ENCODE results near the gene PDE8B.

The PDE8B gene

GRCh38 chr5:77282337-77283027 lies 72.0 kb downstream of the PDE8B start:
- DNase-seq (ENCODE audit: low read depth in 2 of 2, low spot score in 1 of 2): no peak

GRCh38 chr5:77285251-77285841 lies 74.9 kb downstream of the PDE8B start:
- no peak for DNase-seq (ENCODE audit: low read depth in 2 of 2, low spot score in 1 of 2)

- DNase-seq (ENCODE audit: low read depth in 2 of 2, low spot score in 1 of 2): no peak
These were observed 81.7 kb downstream of the PDE8B start for GRCh38 chr5:77292026-77292757.

GRCh38 chr5:77294185-77294584 lies 83.7 kb downstream of the PDE8B start:
- DNase-seq (ENCODE audit: low read depth in 2 of 2, low spot score in 1 of 2): no peak

GRCh38 chr5:77295863-77296378 lies 85.4 kb downstream of the PDE8B start:
- DNase-seq (ENCODE audit: low read depth in 2 of 2, low spot score in 1 of 2): no peak

GRCh38 chr5:77298146-77298545 lies 87.7 kb downstream of the PDE8B start:
- no peak for DNase-seq (ENCODE audit: low read depth in 2 of 2, low spot score in 1 of 2)

- no peak for DNase-seq (ENCODE audit: low read depth in 2 of 2, low spot score in 1 of 2)
These were observed 90.0 kb downstream of the PDE8B start for GRCh38 chr5:77300451-77300850.

GRCh38 chr5:77301447-77301883 lies 91.0 kb downstream of the PDE8B start:
- no peak for DNase-seq (ENCODE audit: low read depth in 2 of 2, low spot score in 1 of 2)

GRCh38 chr5:77302247-77302646 lies 91.8 kb downstream of the PDE8B start:
- no peak for DNase-seq (ENCODE audit: low read depth in 2 of 2, low spot score in 1 of 2)

GRCh38 chr5:77302653-77303052 lies 92.2 kb downstream of the PDE8B start:
- no peak for DNase-seq (ENCODE audit: low read depth in 2 of 2, low spot score in 1 of 2)

- no peak for DNase-seq (ENCODE audit: low read depth in 2 of 2, low spot score in 1 of 2)
These were observed 93.9 kb downstream of the PDE8B start for GRCh38 chr5:77304388-77304787.

GRCh38 chr5:77305222-77305846 lies 94.9 kb downstream of the PDE8B start:
- no peak for DNase-seq (ENCODE audit: low read depth in 2 of 2, low spot score in 1 of 2)

- DNase-seq (ENCODE audit: low read depth in 2 of 2, low spot score in 1 of 2): no peak
These were observed 95.5 kb downstream of the PDE8B start for GRCh38 chr5:77305956-77306355.

GRCh38 chr5:77306531-77306930 lies 96.1 kb downstream of the PDE8B start:
- no peak for DNase-seq (ENCODE audit: low read depth in 2 of 2, low spot score in 1 of 2)

- DNase-seq (ENCODE audit: low read depth in 2 of 2, low spot score in 1 of 2): no peak
These were observed 97.9 kb downstream of the PDE8B start for GRCh38 chr5:77308154-77308960.

GRCh38 chr5:77309140-77309539 lies 98.7 kb downstream of the PDE8B start:
- DNase-seq (ENCODE audit: low read depth in 2 of 2, low spot score in 1 of 2): no peak

GRCh38 chr5:77310494-77311213 lies 100.2 kb downstream of the PDE8B start:
- no peak for DNase-seq (ENCODE audit: low read depth in 2 of 2, low spot score in 1 of 2)

GRCh38 chr5:77311214-77311571 lies 100.7 kb downstream of the PDE8B start:
- DNase-seq (ENCODE audit: low read depth in 2 of 2, low spot score in 1 of 2): no peak

GRCh38 chr5:77312413-77312812 lies 101.9 kb downstream of the PDE8B start:
- no peak for DNase-seq (ENCODE audit: low read depth in 2 of 2, low spot score in 1 of 2)

Data from stimulated activated CD8-positive, alpha-beta memory T cell treated with anti-CD3 and anti-CD28 coated beads, Interleukin-4, amount 100 ng/mL, for 4 hours (primary cell).